ENCODE data around the gene EPS8L2.

The EPS8L2 gene

DNA sequence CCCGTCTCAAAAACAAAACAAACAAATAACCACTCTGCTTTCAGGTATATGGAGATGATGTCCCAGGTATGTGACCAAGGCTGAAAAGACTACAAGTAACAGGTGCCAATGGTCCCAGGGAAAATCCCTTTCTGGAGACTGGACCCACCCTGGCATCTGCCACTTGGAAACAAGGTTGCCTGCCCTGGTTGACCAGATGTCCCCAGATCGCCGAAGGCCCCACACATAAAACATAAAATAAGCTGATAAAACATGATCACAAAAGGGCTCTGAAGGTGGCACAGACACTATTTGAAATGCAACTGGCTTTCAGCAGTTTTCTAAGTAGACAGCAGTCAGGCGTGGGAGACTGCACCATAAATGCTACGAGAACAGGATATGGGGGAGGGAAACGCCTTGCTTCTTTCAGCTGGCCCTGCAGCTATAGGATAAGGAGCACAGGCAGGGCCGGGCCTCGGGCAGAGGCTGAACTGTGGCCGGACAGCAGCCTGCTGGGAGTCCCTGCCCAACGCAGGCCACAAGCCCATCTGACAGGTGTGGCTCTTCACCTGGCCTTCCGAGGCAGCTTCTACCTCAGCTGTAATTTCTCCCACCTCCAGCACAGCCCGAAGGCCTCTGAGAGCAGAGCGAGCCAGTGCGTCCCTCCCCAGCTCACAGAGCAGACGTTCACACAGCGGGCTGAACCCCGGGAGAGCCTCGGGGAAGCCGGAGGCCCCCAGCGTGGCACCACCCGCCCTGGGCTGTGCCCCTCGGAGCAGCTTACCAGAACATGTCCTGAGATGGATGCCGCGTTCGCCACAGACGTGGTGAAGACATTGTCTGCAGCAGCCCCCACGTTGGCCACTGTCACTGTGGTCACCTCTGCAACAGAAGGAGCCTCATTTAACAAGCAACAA is 15.0 kb upstream of the EPS8L2 start:
- no peak for DNase-seq

DNA sequence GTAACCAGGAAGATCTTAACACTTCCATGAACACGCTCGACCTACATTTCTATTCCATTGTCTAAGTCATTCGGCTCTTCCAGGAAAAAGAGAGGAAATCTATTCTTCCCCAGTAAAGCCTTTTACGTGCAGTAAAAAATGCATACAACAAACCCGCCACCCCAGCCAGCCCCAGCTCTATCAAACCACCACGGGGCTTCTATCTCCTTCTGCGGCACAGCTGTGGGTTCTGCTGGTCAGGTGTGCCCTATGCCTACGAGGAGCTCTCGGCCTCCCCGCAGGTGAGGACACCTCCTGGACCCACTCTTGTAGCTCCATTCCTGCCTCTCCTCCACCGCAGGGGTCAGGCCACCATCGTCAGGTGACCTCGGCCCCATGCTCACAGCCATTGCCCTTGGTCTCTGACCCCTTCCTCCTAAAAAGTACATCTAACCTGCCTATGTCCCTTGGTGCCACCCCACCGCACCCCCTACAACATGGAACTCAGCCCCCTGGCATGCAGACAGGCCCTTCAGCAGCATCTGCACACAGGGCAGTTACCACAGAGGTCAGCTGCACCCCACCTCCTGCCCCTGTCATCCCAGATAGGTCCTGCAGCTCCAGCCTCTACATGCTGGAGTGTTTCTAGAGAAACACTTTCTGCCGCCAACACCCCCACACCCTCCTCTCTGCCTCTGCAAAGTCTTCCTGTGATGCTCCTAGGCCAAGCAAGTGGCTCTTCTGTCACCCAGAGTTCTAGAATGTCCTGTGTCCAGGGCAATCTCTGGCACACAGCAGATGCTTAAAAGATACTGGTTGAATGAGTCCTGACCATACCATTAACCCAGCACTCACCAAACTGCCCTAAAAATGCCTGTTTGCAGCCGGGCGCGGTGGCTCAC is 14.1 kb upstream of the EPS8L2 start:
- DNase-seq, result no peak

DNA sequence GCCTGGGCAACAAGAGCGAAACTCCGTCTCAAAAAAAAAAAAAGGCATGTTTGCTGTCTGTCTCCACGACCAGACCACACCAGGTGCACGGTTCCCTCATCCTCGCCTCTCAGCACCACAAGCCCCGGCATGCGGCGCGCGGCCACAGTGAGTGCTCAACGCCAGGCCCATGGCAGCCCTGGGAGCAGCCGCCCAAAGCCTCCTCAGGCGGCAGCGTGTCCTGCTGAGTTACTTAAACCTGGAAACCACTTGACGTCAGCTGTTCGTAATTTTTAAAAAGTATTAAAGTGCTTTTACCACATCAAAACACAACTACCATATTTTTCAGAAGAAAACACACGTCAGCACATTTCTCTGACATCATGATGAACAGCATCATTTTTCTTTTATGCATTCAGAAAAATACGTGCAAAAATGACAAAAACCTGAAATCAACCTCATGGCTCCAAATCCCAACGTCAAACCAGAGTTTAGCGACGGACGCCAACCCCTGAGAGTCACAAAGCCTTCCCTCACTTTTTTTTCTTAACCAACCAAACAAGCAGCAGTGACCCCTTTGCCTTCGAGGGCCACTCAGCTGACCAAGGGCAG is 13.1 kb upstream of the EPS8L2 start:
- peak; percentile 54 to 80 for DNase-seq

DNA sequence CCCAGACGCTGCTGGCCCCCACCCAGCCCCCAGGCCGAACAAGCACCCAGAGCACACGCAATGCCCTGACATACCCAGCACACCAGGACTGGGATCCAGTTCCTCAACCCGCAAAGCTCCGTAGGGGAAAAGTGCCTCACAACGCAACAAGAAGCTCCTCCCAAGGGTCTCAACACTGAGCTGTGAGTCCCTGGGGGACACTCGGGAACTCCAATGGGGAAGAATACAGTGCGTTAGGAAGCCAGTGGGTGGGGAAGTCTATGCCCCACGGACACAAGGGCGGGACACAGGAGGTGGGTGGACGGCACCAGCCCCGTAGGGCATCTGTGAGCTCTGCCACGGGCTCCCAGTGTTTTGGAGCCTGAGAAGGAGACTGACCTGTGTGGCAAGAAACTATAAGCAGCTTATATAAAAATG is 12.6 kb upstream of the EPS8L2 start:
- DNase-seq, result peak in 1 of 2 experiments; percentile 19

DNA sequence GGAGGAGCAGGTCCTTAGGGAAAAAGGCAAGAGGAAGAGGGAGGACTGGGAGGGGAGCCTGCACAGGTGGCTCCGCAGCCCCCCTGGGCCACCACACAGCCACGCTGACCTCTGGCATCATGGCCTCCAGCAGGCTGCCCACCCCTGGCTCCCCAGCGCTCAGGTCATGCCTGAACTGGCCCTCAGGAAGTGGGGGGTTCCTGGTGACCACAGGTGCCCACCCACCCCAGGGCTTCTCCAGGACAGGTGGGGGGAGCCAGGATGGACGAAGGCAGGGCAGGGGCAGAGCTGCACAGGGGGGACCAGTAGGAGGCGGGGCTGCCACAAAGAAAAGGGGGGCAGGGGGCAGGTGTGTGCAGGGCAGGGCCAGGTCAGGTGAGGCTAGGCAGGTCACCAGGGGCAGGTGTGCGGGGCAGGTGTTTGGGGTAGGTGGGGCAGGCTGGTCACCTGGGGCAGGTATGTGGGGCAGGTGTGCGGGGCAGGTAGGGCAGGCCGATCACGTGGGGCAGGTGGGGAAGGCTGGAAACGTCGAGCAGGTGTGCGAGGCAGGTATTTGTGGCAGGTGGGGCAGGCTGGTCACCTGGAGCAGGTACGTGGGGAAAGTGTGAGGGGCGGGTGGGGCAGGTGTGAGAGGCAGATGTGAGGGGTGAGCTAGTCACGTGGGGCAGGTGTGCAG is 12.0 kb upstream of the EPS8L2 start:
- peak; percentile 38 to 79 for DNase-seq

GRCh38 chr11:694563-695287 is 11.3 kb upstream of the EPS8L2 start, which contains the start of gene DEAF1:
Gene DEAF1, minus strand, starts transcription at chr11:695222. Its CDS starts 175 bp downstream, at chr11:695047.
- DNase-seq, result peak in 1 of 2 experiments; percentile 96

DNA sequence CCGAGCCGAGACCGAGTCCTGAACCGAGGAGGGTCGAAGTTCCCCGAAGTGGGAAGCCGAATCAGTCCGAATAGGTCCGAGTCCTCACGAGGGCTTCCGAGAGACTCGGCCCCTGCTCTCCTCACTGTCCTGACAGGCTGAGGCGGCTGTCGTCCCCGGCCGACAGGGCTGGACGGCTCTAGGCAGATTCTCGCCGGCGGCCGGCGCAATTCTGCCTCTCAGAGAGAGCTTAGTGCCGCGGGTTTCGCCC is 10.8 kb upstream of the EPS8L2 start:
- DNase-seq, result peak in 1 of 2 experiments; percentile 97

DNA sequence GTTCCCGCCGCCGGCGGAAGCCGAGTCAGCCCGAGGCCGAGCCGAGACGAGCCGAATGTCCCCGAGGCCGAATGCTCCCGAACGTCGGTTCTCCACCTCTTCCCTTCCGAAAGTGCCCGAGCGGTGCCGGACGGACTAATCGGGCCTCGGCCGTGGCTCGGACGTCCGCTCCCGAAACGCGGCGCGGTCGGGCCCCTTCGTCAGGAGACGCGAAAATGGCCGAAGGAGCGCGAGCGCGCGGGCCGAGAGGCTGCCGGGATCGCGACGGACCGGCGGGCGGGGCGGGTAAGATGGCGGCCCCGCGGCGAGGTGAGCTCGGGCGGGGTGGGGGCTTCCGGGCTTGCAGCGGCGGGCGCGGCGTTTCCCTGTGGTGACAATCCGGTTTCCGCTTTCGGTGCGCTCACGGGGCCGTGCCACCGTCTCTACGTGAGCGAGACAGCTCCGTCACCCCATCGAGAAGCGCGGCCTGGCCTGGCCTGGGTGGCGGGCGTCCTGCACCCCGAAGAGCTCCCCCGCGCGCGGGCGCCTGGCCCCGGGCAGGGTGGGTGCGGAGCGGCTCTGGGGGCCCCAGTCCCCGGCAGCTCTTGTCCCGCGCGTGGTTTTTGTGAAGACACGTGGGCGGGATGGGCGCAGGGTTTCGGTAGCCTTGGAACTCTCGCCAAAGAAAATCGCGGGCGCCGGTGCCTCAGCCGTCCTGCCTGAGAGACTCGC is 10.3 kb upstream of the EPS8L2 start, which contains the start of gene TMEM80:
TMEM80 (plus strand) TSS at position 279 of the 711 bp plus-strand sequence; CDS start at position 291, 12 bp downstream.
- peak; percentile 97 to 99 for DNase-seq

DNA sequence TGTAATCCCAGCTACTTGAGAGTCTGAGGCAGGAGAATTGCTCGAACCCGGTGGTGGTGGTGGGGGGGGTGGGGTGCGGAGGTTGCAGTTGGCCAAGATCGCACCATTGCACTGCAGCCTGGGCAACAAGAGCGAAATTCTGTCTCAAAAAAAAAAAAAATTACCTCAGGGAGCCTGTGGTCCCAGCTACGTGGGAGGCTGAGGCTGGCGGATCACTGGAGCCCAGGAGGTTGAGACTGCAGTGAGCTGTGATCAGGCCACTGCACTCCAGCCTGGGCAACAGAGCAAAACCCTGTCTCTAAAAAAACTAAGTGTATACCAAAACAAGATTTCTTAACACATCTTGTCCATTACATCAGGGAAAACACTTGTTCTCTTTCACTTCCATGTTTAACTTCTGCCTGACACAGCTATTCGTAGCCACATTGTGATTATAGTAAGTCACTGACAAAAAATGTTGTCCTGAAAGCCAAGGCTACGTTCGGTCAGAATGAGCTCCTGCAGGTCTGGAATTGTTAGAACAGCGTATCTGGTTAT is 9.0 kb upstream of the EPS8L2 start:
- no peak for DNase-seq

DNA sequence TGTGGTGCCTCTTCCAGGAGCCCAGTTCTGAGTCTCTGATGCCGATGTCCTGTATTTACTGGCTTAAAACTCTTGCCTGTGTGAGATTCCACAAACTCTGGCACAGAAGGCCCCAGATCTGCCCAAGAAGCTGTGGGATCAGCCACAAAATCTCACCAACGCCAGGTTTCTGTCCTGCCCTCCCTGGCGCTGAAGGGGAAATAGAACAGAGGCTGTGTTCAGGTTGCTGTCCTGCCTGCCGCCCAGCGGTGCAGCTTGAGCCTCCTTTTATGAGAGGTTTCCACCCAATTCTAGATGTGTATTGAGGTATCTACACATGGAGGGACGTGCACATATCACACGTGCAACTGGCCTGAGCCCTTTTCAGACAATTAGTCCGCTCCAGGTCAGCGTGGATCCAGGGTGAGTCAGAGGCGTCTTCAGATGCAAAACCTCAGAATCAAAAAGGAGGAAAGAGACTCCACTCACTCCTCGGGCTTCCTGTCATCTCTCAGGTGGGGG is 8.2 kb upstream of the EPS8L2 start:
- DNase-seq, result no peak

- no peak for DNase-seq
Measured at GRCh38 chr11:698493-699115, 7.4 kb upstream of the EPS8L2 start.

DNA sequence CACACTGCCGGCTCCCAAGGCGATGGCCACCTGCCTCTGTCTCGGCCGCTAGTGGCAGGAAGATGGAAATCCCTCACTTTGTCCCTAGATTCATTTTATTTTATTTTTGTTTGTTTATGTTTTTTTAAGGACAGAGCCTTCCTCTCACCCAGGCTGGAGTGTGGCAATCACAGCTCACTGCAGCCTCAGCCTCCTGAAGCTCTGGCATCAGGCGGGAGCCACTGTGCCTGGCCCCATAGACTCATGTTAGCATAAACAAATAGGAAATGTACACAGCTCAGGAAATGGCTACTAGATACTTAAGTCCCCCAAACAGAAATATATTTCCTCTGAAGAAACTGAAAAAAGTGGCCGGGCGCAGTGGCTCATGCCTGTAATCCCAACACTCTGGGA is 6.9 kb upstream of the EPS8L2 start:
- DNase-seq, result no peak

- DNase-seq, result peak; percentile 29 to 63
Measured at GRCh38 chr11:699753-700152, 6.3 kb upstream of the EPS8L2 start.

GRCh38 chr11:701741-702461 is 4.1 kb upstream of the EPS8L2 start:
- DNase-seq, result no peak

- no peak for DNase-seq
Measured at GRCh38 chr11:702462-703461, 3.3 kb upstream of the EPS8L2 start.

DNA sequence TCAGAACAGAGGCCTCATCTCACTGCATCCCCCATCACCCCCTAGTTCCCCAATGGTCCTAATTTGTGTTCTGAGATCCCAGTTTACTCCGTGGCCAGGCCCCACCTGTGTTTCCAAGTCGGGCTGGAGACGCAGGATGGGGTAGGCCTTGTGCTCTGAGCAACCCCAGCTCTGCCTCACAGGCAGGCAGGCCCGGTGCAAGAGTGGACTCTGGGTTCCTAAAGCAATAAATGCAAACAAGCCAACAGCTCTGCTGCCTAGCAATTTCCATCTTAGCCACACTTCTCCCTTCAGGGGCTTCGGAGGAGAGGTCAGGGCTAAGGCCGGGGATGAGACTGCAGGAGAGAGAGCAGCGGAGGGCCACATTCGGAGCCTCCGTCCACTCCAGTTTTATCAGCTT is 2.5 kb upstream of the EPS8L2 start:
- no peak for DNase-seq

- DNase-seq, result no peak
Measured at GRCh38 chr11:704228-704674, 1.8 kb upstream of the EPS8L2 start.
